Measurements from ENCODE around the gene PFKL. TPM values are rescaled to one million over a fixed set of nuclear protein-coding genes. Genes with fewer than 3 reads are reported as not detected.

The PFKL gene
- total RNA-seq, 1 donor from 2014 or later = 129 TPM

GRCh38 chr21:44289381-44290010 is 10.4 kb upstream of the PFKL start:
- Mint-ChIP-seq H3K4me1 (ENCODE audit: low read depth) (no peaks in the 10 kb centered on the region), H3K36me3 (ENCODE audit: low read depth) (no peaks in the 10 kb centered on the region), H3K9me3 (ENCODE audit: low read depth) (no peaks in the 10 kb centered on the region), H3K4me3 (ENCODE audit: unreplicated experiment) (no peak overlapping the region), H3K27ac (ENCODE audit: unreplicated experiment) (no peak overlapping the region), H3K27me3 (ENCODE audit: low read depth) (peaks cover 3% of the 10 kb centered on the region)
- no peak for DNase-seq (ENCODE audit: low spot score)
- TF ChIP-seq CTCF (IDR thresholded peaks at IDR 0.05) = no peak

GRCh38 chr21:44290327-44291077 is 9.4 kb upstream of the PFKL start:
- DNase-seq (ENCODE audit: low spot score) = no peak
- H3K9me3 Mint-ChIP-seq (ENCODE audit: low read depth) = no peaks in the 10 kb centered on the region
- TF ChIP-seq CTCF (IDR thresholded peaks at IDR 0.05) = no peak
- peaks cover 3% of the 10 kb centered on the region for H3K27me3 Mint-ChIP-seq (ENCODE audit: low read depth)
- no peak overlapping the region for H3K27ac Mint-ChIP-seq (ENCODE audit: unreplicated experiment)
- H3K36me3 Mint-ChIP-seq (ENCODE audit: low read depth) = no peaks in the 10 kb centered on the region
- no peak overlapping the region for H3K4me3 Mint-ChIP-seq (ENCODE audit: unreplicated experiment)
- H3K4me1 Mint-ChIP-seq (ENCODE audit: low read depth) = peaks cover 4% of the 10 kb centered on the region

GRCh38 chr21:44291078-44291935 is 8.5 kb upstream of the PFKL start:
- no peaks in the 10 kb centered on the region for H3K9me3 Mint-ChIP-seq (ENCODE audit: low read depth)
- no peaks in the 10 kb centered on the region for H3K36me3 Mint-ChIP-seq (ENCODE audit: low read depth)
- TF ChIP-seq CTCF (IDR thresholded peaks at IDR 0.05) = no peak
- peaks cover 3% of the 10 kb centered on the region for H3K27me3 Mint-ChIP-seq (ENCODE audit: low read depth)
- DNase-seq (ENCODE audit: low spot score) = no peak
- H3K4me3 Mint-ChIP-seq (ENCODE audit: unreplicated experiment) = no peak overlapping the region
- peaks cover 4% of the 10 kb centered on the region for H3K4me1 Mint-ChIP-seq (ENCODE audit: low read depth)
- H3K27ac Mint-ChIP-seq (ENCODE audit: unreplicated experiment) = no peak overlapping the region

GRCh38 chr21:44291936-44292811 is 7.7 kb upstream of the PFKL start:
- H3K4me3 Mint-ChIP-seq (ENCODE audit: unreplicated experiment) = no peak overlapping the region
- no peak for TF ChIP-seq CTCF (IDR thresholded peaks at IDR 0.05)
- H3K27me3 Mint-ChIP-seq (ENCODE audit: low read depth) = peaks cover 3% of the 10 kb centered on the region
- peaks cover 4% of the 10 kb centered on the region for H3K4me1 Mint-ChIP-seq (ENCODE audit: low read depth)
- H3K36me3 Mint-ChIP-seq (ENCODE audit: low read depth) = no peaks in the 10 kb centered on the region
- DNase-seq (ENCODE audit: low spot score) = no peak
- no peaks in the 10 kb centered on the region for H3K9me3 Mint-ChIP-seq (ENCODE audit: low read depth)
- H3K27ac Mint-ChIP-seq (ENCODE audit: unreplicated experiment) = no peak overlapping the region
